NCI-H345 treated with DMSO at 0.1 percent for 48 hours (cell line): ENCODE results near the gene HSPBP1.

Source experiments
- DNase-seq: peaks from one replicate; lab custom pipeline; 2025; ENCODE audit not compliant: unreplicated experiment; lab: John Stamatoyannopoulos, UW

The HSPBP1 gene

DNA sequence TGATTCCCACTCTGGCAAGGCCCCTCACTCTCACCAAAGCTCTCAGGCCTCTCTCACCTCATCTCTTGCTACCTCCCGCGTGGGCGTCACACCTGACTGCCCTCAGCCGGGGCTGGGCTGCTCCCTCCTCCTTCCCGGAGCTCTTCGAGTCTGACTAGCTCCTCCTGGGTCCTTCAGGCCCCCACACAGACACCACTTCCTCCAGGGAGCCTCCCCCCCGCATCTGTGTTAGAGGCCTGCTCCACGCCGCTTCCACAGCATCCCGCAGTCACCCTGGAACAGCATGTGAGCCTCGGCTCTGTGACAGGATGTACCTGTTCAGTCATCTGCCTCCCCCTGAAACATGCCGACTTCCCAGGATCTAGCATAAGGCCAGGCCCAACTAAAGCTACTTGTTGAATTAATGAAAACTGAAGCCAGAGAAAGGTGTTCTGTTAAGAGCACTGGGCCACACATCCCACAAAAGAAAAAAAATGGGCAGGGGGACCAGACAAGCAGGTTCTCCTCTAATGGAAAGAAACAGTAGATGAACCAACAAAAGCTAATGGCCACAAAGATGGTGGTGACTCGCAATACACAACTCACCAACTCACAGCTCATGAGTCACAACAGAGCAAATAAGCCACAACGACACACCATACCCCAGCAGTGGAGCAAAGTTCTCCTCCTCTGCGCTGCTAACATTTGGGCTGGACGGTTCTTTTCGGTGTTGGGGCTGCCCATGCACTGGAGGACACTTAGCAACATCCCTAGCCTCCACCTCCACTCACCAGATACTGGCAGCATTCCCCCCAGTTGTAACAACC, 24.1 kb downstream of the HSPBP1 start:
- no peak for DNase-seq

DNA sequence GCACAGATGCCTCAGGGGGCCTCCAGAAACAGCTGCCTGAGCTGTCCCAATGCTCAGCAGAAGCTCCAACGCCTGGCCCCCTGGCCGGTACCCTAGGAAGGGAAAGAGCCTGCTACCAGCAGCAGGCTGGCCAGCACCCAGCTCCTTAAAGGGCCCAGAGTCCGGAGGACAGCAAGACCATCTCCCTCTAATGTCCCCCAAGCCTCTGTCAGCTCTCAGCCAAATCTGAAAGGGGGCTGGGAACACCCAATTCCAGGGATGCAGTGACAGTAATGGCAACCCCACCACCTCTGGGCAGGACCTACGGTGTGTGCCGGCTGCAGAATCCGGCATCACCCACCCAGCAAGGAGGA, 25.3 kb downstream of the HSPBP1 start:
- no peak for DNase-seq

DNA sequence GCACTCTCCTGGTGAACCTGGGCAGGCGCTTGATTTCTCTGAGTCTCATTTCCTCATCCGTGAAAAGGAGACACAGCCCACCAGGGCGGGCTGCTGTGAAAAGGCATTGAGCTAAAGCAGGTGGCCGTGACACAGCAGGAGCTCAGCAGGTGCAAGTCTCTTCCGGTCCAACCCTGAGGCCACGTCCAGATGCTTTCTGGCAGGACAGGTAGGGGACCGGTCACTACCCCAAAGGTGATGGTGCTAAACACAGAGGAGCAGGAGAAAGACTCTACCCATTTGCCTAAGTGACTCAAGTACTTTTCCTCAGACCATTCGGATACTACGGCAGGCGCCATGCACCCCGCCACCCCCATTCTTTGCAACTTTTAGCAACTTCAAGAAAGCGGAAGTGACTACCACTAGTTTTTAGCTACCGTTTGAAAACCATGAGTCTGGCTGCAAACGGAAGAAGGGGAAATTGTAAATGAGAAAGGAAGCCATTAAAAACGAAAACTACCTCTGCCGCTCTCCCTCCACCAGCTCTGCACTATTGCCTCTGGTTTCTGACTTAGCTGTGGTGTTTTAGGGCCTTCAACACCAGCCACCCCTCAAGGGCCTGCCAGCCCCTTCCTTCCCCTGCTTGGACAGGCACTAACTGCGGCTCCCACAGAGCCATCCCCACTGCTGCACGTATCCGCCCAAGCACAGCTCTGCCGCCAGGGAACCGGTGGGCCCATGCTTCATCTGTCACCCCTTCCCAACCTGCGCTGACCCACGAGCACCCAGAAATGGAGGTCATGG, 25.9 kb downstream of the HSPBP1 start:
- DNase-seq: no peak

DNA sequence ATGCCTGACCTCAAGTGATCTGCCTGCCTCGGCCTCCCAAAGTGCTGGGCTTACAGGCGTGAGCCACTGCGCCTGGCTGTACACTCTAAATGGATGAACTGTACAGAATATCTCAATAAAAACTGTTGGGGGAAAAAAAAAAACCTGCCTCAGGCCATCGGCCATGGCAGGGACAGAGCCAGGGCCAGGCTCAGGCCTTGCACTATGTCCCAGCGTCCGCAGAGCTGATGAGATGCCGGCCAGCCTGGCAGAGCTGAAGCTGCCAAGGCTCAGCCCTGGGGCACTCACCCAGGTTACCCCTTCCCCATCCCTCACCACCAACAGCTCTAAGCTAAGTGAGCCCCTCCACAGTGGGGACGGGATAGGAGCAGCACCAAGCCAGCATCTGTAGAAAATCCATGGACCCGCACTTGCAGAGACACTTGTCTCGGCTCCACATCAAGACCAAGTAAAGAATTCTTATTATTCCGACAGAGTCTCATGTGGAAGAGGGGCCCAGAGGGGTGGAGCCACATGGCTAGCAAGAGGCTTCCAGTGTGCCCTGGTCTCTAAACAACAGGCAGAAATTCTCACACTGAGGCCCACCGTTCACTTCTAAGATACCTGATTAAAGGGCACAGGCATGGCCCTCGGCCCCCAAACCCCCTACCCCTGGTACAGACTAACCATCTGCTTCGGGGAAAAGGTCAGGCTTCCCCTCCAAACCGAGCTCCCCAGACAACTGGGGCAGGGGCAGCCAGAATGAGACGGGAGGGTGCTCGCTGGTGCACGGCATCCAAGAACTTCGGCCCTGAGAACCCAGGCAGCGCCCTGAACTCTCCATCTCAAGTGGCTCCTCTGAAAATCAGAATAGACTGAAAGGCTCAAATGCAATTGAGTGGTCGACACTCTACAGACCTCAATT, 26.9 kb downstream of the HSPBP1 start:
- DNase-seq: no peak

DNA sequence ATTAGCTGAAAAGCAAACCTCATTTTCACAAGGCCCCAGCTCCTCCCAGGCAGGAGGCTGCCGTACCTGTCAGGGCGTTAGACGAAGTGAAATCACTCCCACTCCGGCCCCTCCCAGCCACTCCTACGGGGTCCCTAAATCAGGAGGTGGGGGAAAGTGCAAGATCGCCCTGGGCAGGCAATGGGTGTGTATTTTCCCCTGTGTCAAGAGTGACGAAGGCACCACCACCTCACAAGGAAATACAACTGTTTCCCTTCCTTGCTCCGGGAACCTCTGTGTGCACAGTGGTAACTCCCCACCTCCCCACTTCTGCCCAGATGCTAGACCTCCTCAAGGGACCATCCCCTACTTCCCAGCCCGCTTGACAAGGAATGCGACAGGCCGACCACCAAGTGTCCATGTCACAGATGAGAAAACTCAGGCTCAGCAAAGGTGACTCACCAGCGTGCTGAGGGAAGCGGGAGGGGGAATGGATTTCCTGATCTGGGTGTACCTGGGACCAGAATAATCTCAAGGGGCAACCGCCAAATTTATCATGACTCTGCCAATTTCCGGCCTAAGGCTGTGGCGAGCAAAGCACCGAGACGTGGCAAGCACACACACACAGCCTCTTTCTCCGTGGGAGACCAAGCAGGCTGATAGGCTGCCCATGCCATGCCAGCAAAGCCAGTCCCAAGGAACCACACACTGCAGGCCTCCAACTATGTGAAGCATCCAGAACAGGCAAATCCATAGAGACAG, 28.4 kb downstream of the HSPBP1 start:
- DNase-seq: no peak

DNA sequence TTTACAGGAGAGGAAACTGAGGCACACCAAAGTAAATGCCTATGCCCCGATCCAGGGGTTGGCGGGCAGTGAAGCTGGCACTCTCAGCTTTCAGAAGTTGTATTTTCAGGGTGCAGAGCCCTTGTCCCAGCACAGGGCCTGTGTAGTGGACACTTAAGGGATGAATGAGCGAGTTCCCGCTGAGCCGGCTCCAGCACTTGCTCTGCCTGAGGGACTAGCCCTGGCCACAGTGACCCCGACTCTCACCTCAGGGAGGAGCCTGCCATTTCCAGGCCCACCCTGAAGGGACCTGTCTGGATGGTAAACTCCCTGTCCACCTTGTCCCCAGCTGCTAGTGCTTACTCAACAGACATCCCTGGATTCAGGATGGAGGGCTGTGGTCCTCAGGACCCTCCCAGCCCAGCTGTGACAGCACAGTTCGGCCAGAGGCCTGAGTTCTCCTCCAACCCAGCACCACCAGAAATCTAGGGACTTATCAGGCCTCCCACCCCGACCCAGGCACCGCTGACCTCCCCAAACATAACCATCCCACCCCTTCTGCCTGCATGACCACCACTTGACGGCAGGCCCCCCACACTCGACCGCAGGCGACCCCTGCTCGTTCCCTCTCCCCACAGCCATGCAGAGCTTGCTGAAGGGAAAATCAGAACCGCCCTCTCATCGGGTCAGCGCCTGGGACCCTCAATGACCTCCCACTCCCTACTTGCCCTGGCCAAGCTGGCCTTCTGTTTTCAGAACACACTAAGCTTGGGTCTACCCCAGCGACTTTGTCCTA, 29.5 kb downstream of the HSPBP1 start:
- no peak for DNase-seq

DNA sequence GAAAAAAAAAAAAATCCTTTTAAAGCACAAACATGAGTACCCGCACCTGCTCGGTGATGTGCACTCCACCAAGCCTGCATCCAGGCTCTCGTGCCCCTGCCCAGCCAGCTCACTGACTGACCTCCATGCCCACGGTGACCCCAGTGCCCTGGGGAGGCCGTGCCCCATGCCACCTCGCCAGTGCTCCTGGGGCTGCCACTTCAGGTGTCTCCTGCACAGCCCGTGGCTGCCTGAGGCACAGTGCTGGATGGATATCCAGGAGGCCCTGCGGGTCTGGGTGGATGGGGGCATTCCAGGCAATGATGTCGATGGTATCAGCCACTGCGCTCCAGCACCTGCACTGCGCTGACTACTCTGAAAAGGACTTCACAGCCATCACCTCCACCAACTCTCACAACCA, 30.1 kb downstream of the HSPBP1 start:
- DNase-seq: no peak

DNA sequence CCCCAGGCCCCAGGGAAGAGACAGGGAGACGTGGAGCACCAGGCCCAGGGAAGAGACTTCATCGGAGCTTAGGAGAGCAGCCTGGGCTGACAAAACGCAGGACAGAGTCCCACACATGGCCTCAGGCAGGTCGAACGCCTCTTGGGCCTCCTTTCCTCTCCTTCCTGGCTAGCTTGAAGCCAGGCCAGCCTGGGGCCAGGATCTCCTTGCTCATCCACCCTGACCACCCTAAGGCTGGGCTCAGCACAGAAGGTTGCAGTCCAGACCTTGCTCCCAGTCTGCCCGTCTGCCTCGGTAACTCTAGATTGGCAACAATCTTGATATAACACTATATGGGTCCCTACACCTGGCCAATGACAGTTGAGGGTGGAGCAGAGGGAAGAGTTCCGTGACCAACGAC, 31.2 kb downstream of the HSPBP1 start:
- no peak for DNase-seq

DNA sequence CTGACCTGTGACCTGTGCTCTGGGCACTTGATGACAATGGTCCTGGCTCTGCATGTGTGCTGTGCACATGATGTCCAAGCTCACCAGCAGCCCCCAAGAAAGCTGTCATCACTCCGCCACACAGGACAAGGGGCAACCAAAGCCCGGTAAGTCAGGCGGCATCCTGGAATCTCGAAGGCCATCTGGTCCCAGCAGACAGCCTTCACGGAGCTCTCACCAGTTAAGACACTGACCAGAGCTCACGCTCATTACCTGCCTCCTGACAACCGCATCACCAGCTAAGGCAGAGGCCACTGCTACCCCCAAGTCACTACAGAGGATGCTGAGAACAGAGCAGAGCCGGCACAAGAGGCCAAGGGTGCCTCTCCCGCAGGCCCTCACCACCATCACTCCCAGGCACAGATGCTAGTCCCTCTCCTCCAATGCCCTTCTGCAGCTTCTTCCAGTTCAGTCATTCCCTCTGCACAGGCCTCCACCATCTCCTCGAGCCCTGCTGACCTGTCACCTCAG, 31.7 kb downstream of the HSPBP1 start:
- DNase-seq: no peak

DNA sequence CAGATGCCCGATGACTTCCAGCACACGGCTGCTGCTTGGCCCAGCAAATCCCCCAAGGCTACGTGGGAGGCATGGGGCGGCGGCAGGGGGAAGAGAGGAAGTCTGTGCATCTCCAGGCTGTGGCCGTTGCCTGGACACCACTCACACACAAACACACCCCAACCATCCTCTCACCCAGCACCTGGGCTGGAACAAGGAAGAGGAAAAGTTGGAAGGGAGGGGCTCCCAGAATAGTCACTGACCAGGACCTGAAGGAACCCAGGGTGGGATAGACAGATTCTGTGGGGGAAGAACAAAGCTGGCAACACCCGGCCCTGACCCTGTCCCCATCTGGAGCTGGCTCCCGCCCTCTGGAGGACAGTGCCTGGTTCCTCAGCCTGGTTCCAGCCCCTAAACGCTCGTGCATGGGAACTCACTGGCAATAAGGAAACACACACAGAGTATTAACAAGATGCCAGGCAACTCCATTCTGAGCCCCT, 32.2 kb downstream of the HSPBP1 start:
- DNase-seq: no peak

DNA sequence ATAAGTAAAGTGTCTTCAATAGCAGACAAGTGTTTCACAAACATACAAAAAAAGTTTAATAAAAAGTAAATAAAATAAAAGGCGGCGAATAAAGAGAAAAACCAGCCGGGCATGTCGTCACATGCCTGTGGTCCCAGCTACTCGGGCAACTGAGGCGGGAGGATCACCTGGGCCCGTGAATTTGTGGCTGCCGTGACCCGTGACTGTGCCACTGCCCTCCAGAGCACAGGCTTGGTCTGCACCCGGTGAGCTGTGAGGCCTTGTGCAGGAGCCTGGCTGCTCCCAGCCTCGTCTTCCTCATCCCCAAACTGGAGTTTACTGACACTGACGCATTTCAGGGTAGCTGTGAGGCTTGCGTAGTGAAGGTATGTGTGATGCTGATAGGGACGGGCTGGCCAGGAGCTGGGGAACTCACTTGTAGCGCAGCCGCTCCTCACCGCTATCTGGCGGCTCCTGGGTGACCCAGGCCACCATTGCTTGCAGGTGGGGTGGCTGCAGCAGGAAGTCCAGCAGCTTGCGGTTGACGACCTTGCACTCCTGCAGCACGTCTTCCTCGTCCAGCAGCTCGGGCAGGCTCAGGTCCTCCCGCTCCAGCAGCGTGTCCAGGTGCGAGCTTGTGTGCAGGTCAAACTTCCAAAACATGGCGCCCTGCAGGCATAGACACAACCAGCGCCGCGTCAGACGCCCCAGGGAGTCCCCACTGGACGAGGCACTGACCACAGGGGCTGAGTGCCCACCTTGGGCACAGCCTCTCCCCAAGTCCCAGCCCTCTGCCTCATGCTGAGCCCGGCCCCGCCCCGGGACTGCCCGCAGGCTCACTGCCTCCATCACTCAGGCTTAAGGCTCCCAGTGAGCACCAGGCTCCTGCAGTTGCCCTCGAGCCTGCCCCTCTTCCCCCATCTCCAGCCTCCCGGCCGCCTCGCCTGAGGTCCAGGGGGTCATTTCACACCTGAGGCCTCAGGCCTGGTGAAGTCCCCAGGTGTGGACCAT, 33.2 kb downstream of the HSPBP1 start:
- DNase-seq: no peak

DNA sequence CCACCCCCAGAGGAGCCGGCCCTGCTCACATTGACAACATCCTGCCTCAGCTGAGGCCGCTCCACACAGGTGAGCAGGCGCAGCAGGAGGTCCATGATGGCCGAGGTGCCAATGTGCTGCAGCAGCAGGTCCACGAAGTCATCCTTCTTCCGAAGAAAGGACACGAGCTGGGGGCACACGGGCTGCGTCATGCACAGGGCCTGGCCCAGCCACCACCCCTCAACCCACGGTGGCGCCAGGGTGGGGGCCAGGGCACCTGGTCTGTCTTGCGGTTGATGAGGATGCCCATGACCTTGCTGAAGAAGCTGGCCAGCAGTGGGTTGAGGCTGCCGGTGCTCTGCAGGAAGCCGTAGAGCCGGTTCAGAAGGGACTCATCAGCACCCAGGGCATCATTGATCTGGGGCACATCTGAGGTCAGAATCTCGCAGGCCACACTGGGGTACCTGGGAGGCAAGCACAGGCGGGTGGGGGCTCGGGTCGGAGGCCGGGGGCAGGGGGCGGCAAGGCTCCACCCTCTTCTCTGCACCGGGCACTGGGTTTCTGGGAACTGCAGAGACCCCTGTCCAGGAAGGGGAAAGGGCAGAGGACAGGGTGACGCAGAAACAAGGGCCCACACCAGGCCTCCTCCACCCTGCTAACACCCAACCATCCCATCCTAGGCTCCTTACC, 34.5 kb downstream of the HSPBP1 start:
- DNase-seq: no peak

DNA sequence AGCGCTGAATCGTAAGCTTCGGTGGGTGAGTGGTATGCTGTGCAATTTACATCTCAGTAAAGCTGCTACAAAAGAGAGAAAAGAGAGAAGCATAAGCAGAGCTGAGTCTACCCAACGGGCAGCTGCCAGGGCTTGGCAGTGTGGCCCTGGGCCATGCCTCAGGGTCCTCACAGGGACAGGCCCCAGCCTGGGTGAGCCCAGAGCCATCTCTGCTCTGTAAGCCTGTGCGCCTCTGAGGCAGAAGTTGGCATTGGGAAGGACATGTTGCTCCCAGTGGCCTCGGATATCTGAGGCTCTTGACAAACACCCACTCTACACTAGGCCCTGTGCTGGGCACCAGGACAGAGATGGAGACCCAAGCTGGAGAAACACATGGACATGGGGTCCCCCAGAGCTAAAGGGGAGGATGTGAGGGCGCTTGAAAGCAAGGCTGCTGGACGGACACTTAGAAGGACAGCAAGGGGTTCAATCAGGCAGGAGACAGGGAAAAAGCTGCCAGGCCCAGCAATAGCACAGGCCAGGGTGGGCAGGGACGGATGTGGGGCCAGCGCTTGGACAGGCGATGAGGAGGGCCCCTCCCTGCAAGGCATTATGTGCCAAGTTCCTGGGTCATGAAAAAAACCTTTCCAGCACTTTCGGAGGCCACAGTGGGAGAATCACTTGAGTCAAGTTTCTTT, 35.8 kb downstream of the HSPBP1 start:
- no peak for DNase-seq

DNA sequence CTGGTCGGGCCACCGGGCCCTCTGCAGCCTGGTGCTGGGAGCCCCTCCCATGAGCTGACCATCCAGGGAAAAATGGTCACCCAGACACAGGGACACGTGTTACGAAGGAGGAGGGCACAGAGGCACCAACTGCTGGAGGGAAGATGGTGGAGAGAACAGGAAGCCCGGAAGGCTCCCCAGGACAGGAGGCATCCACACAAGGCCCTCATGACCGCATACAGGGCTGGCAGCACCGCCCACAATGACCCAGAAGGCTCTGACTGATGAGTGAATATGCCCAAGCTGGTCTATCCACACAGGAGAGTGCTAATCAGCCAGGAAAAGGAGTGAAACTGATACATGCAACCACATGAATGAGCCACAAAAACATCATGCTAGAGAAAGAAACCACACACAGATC, 37.4 kb downstream of the HSPBP1 start:
- DNase-seq: no peak

DNA sequence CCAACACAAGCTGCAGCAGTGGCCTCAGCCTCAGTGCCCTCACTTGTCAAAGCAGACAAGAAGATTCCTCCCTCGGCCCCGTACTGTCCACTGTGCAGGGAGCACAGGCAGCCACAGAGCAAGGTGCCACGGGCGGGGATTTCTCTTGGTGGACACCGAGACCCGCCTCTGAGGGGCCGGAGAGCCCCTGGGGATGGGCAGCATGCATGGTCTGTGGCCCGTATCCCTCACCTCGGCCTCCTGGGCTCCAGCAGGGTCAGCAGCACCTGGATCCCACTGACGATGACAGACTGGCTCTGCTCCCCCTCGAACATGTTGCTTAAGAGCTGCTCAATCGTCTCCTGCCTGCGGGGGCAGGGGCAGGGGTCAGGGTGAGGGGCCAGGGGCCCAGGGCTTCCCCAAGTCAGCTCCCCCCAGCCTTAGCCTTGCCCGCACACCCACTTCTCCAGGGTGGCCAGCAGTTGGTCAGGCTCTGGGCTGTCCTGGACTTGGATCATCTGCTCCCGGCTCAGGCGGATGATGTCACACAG, 37.9 kb downstream of the HSPBP1 start:
- no peak for DNase-seq

DNA sequence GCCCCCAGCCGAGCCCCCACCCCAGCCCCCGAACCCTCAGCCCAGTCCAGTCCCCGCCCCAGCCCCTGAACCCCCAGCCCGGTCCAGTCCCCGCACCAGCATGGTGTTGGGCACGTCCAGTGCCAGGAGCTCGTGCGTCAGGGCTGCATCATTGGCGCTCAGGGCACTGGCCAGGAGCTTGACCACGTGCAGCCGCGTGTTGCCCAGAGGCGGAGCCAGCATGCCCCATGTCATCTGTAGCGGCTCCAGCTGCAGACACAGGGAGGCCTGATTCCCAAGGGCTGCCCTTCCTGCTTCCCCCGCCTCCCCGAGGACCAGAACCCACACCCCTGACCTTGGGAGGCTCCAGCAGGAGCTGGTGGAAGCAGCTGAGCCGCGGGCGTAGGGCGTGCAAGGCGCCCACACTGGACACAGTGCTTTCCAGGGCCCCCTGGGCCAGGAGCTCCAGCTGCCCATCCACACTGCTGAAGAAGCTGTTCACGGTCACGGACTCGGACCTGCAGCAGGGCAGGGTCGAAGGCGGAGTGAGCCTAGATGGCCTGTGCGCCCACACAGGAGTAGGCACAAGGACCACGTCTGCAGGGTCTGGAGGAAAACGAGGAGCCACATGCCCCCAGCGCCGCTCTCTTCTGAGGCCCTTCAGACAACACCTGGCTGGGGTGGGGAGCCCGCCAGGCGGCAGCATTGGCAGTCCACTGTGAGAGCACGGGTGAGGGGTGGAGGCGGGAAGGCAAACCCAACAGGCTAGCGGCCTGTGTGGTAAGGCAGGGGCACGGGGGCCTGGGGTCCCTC, 38.6 kb downstream of the HSPBP1 start:
- no peak for DNase-seq

DNA sequence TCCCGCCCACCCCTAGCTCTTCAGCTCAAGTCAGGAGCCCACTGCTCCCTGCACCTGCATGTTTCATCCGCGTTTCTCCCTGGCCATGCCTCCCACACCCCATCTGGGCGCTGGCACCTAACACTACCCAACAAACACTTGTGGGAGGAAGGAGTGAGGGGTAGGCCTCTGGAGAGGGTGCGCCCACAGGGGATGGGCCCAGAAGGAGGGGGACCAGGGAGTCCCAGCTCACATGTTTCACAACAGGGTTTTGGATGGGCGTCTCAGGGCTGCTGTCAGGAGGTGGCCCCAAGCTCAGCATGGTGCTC, 39.2 kb downstream of the HSPBP1 start:
- DNase-seq: no peak
